PC-9 (cell line): ENCODE results near the gene KRT82.

Experiments used
- CTCF ChIP-seq: fragments of 200-600 bp; sonication (generic); conservative IDR thresholded peaks from 2 replicates; pipeline ENCODE4 v1.6.1; 2017; ENCODE audit warnings: mixed run types, antibody characterized with exemption, mild to moderate bottlenecking, moderate library complexity
- EZH2 ChIP-seq: fragments of 200-600 bp; sonication (generic); IDR thresholded peaks from 2 replicates; pipeline ENCODE4 v1.8.0; 2017; ENCODE audit warnings: antibody characterized with exemption, low read depth

- TF ChIP-seq CTCF (no peak), EZH2 (no peak)
These were observed 2.6 kb downstream of the KRT82 start for GRCh38 chr12:52403561-52403960.
